ENCODE measurements around the gene KCNN2. TPM values are rescaled to one million over a fixed set of nuclear protein-coding genes. Genes with fewer than 3 reads are reported as not detected.

The KCNN2 gene
- total RNA-seq, 1 experiment from 2014 or later = 11.9 TPM

- H3K4me1 Mint-ChIP-seq = peaks cover 50% of the 10 kb centered on the region
- peaks cover 22% of the 10 kb centered on the region for H3K9me3 Mint-ChIP-seq
- ATAC-seq (peak; percentile 65), DNase-seq (ENCODE audit: low spot score) (no peak)
- H3K27ac Mint-ChIP-seq = peak overlapping the region; percentile 96
- CTCF ChIA-PET = interaction anchor here (1.2 to 3.2 kb wide), 3 partner anchors 12 to 18 kb away, joined by 3 to 11 read pairs (median 4); no protein-coding TSS in a partner anchor
- H3K36me3 Mint-ChIP-seq = peaks cover 20% of the 10 kb centered on the region
- POLR2A ChIA-PET = no interaction called here
- no peaks in the 10 kb centered on the region for H3K27me3 Mint-ChIP-seq (ENCODE audit: low read depth)
- TF ChIP-seq TP53 (CRISPR knock-in tag; IDR thresholded peaks at IDR 0.05) (no peak), ZBTB21 (CRISPR knock-in tag; IDR thresholded peaks at IDR 0.05; ENCODE audit: borderline replicate concordance) (no peak), ATF1 (CRISPR knock-in tag; IDR thresholded peaks at IDR 0.05) (no peak), FOXJ3 (CRISPR knock-in tag; IDR thresholded peaks at IDR 0.05; ENCODE audit: borderline replicate concordance) (no peak), ZNF532 (CRISPR knock-in tag; IDR thresholded peaks at IDR 0.05; ENCODE audit: borderline replicate concordance) (no peak), ZNF219 (CRISPR knock-in tag; IDR thresholded peaks at IDR 0.05; ENCODE audit: borderline replicate concordance) (no peak), CBFB (CRISPR knock-in tag; IDR thresholded peaks at IDR 0.05; ENCODE audit: low read depth) (no peak), ZNF232 (CRISPR knock-in tag; IDR thresholded peaks at IDR 0.05) (no peak), ETV6 (CRISPR knock-in tag; IDR thresholded peaks at IDR 0.05) (no peak), IRF2 (CRISPR knock-in tag; IDR thresholded peaks at IDR 0.05; ENCODE audit: borderline replicate concordance, low read depth) (no peak), FOXP4 (CRISPR knock-in tag; IDR thresholded peaks at IDR 0.05) (no peak), TEAD4 (CRISPR knock-in tag; IDR thresholded peaks at IDR 0.05) (no peak), FOXK1 (CRISPR knock-in tag; IDR thresholded peaks at IDR 0.05) (no peak), PRRX2 (CRISPR knock-in tag; IDR thresholded peaks at IDR 0.05) (no peak)
- TF ChIP-seq, protein P1, sequence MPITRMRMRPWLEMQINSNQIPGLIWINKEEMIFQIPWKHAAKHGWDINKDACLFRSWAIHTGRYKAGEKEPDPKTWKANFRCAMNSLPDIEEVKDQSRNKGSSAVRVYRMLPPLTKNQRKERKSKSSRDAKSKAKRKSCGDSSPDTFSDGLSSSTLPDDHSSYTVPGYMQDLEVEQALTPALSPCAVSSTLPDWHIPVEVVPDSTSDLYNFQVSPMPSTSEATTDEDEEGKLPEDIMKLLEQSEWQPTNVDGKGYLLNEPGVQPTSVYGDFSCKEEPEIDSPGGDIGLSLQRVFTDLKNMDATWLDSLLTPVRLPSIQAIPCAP (CRISPR knock-in tag; IDR thresholded peaks at IDR 0.05) = no peak
- TF ChIP-seq, protein P2, sequence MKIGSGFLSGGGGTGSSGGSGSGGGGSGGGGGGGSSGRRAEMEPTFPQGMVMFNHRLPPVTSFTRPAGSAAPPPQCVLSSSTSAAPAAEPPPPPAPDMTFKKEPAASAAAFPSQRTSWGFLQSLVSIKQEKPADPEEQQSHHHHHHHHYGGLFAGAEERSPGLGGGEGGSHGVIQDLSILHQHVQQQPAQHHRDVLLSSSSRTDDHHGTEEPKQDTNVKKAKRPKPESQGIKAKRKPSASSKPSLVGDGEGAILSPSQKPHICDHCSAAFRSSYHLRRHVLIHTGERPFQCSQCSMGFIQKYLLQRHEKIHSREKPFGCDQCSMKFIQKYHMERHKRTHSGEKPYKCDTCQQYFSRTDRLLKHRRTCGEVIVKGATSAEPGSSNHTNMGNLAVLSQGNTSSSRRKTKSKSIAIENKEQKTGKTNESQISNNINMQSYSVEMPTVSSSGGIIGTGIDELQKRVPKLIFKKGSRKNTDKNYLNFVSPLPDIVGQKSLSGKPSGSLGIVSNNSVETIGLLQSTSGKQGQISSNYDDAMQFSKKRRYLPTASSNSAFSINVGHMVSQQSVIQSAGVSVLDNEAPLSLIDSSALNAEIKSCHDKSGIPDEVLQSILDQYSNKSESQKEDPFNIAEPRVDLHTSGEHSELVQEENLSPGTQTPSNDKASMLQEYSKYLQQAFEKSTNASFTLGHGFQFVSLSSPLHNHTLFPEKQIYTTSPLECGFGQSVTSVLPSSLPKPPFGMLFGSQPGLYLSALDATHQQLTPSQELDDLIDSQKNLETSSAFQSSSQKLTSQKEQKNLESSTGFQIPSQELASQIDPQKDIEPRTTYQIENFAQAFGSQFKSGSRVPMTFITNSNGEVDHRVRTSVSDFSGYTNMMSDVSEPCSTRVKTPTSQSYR (CRISPR knock-in tag; IDR thresholded peaks at IDR 0.05) = no peak
- TF ChIP-seq, protein P3, sequence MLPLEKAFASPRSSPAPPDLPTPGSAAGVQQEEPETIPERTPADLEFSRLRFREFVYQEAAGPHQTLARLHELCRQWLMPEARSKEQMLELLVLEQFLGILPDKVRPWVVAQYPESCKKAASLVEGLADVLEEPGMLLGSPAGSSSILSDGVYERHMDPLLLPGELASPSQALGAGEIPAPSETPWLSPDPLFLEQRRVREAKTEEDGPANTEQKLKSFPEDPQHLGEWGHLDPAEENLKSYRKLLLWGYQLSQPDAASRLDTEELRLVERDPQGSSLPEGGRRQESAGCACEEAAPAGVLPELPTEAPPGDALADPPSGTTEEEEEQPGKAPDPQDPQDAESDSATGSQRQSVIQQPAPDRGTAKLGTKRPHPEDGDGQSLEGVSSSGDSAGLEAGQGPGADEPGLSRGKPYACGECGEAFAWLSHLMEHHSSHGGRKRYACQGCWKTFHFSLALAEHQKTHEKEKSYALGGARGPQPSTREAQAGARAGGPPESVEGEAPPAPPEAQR (CRISPR knock-in tag; IDR thresholded peaks at IDR 0.05) = no peak
- TF ChIP-seq, protein P4, sequence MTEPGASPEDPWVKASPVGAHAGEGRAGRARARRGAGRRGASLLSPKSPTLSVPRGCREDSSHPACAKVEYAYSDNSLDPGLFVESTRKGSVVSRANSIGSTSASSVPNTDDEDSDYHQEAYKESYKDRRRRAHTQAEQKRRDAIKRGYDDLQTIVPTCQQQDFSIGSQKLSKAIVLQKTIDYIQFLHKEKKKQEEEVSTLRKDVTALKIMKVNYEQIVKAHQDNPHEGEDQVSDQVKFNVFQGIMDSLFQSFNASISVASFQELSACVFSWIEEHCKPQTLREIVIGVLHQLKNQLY (CRISPR knock-in tag; IDR thresholded peaks at IDR 0.05) = no peak
- H3K4me3 Mint-ChIP-seq = no peak overlapping the region
Observed at GRCh38 chr5:114434396-114435219, 72.7 kb downstream of the KCNN2 start.
